GM21619 (cell line): ENCODE measurements around the gene ADCYAP1R1.

Source experiments
- ATAC-seq: cut with Tn5 transposase; IDR thresholded peaks from one replicate; pipeline ENCODE4 v1.9.1; 2021; ENCODE audit not compliant: unreplicated experiment

Gene ADCYAP1R1

GRCh38 chr7:31051598-31052486 is at the start of gene ADCYAP1R1:
TSS of gene ADCYAP1R1 (plus strand) at chr7:31052308. CDS start at chr7:31063265, 10,957 bp downstream.
- no peak for ATAC-seq

GRCh38 chr7:31003097-31003496 is 49.0 kb upstream of the ADCYAP1R1 start:
- ATAC-seq = no peak

- no peak for ATAC-seq
Observed at GRCh38 chr7:31003721-31004120, 48.4 kb upstream of the ADCYAP1R1 start.

GRCh38 chr7:31004393-31004792 is 47.7 kb upstream of the ADCYAP1R1 start:
- no peak for ATAC-seq

GRCh38 chr7:31006857-31007256 is 45.3 kb upstream of the ADCYAP1R1 start:
- no peak for ATAC-seq

- no peak for ATAC-seq
Observed at GRCh38 chr7:31007634-31008033, 44.5 kb upstream of the ADCYAP1R1 start.

GRCh38 chr7:31014826-31015225 is 37.3 kb upstream of the ADCYAP1R1 start:
- ATAC-seq = no peak

- ATAC-seq = no peak
Observed at GRCh38 chr7:31017032-31017675, 35.0 kb upstream of the ADCYAP1R1 start.

- ATAC-seq = no peak
Observed at GRCh38 chr7:31017721-31018120, 34.4 kb upstream of the ADCYAP1R1 start.

- no peak for ATAC-seq
Observed at GRCh38 chr7:31019509-31019908, 32.6 kb upstream of the ADCYAP1R1 start.

GRCh38 chr7:31020161-31020560 is 31.9 kb upstream of the ADCYAP1R1 start:
- no peak for ATAC-seq

GRCh38 chr7:31020652-31021051 is 31.5 kb upstream of the ADCYAP1R1 start:
- no peak for ATAC-seq

GRCh38 chr7:31022117-31022516 is 30.0 kb upstream of the ADCYAP1R1 start:
- ATAC-seq = no peak

- no peak for ATAC-seq
Observed at GRCh38 chr7:31022726-31023125, 29.4 kb upstream of the ADCYAP1R1 start.

- ATAC-seq = no peak
Observed at GRCh38 chr7:31023877-31024276, 28.2 kb upstream of the ADCYAP1R1 start.

- no peak for ATAC-seq
Observed at GRCh38 chr7:31027161-31027965, 24.7 kb upstream of the ADCYAP1R1 start.

GRCh38 chr7:31028006-31028405 is 24.1 kb upstream of the ADCYAP1R1 start:
- ATAC-seq = no peak

- no peak for ATAC-seq
Observed at GRCh38 chr7:31028417-31028992, 23.6 kb upstream of the ADCYAP1R1 start.

- ATAC-seq = no peak
Observed at GRCh38 chr7:31029251-31030042, 22.7 kb upstream of the ADCYAP1R1 start.

- no peak for ATAC-seq
Observed at GRCh38 chr7:31033674-31034300, 18.3 kb upstream of the ADCYAP1R1 start.
